H1 (cell line): ENCODE results near the gene PRPF38A.

Experiments used
- ATF2 ChIP-seq: IDR thresholded peaks from 2 replicates; pipeline ENCODE4 v1.6.1; 2012; ENCODE audit warnings: low read length, inconsistent platforms
- CREB1 ChIP-seq: IDR thresholded peaks from 2 replicates; pipeline ENCODE4 v1.6.1; 2012; ENCODE audit warnings: inconsistent platforms
- CTCF ChIP-seq, 3 experiments: IDR thresholded peaks; 1 replicate in 2 of 3; 2 replicates in 1 of 3; pipeline versions ENCODE4 v1.5.1 to v1.6.1; 2011; ENCODE audit warnings: low read length in 3 of 3, mild to moderate bottlenecking in 3 of 3, inconsistent platforms in 2 of 3, low read depth in 1 of 3, moderate library complexity in 1 of 3; ENCODE audit not compliant: insufficient read depth in 1 of 3; ENCODE audit errors: control extremely low read depth in 1 of 3
- EP300 ChIP-seq, 2 experiments: IDR thresholded peaks; 1 replicate in 1 of 2; 2 replicates in 1 of 2; pipeline ENCODE4 v1.6.1; 2011 to 2012; ENCODE audit warnings: low read depth in 2 of 2, low read length in 2 of 2, mild to moderate bottlenecking in 2 of 2, borderline replicate concordance in 1 of 2, inconsistent platforms in 1 of 2, moderate library complexity in 1 of 2
- EZH2 ChIP-seq: fragments of 200-600 bp; sonication (generic); IDR thresholded peaks from 2 replicates; pipeline ENCODE4 v1.7.1; 2012; ENCODE audit warnings: low read depth, mild to moderate bottlenecking, moderate library complexity, low read length, inconsistent platforms; ENCODE audit not compliant: severe bottlenecking
- FOSL1 ChIP-seq: IDR thresholded peaks from 2 replicates; pipeline ENCODE4 v1.6.1; 2011; ENCODE audit warnings: mild to moderate bottlenecking, low read depth, low read length, moderate library complexity; ENCODE audit not compliant: insufficient read depth
- MAFK ChIP-seq: IDR thresholded peaks from 2 replicates; pipeline ENCODE4 v1.6.1; 2012; ENCODE audit warnings: low read depth, mild to moderate bottlenecking, improper control_type of control experiment, low read length
- MAX ChIP-seq: IDR thresholded peaks from 2 replicates; pipeline ENCODE4 v1.6.1; 2012; ENCODE audit warnings: inconsistent platforms
- POLR2A ChIP-seq, 2 experiments: IDR thresholded peaks; 1 replicate in 1 of 2; 2 replicates in 1 of 2; pipeline ENCODE4 v1.6.1; 2011; ENCODE audit warnings: low read depth in 2 of 2, low read length in 2 of 2, mild to moderate bottlenecking in 2 of 2; ENCODE audit errors: control extremely low read depth in 1 of 2
- POU5F1 ChIP-seq: IDR thresholded peaks from 2 replicates; pipeline ENCODE4 v1.6.1; 2011; ENCODE audit warnings: low read depth, mild to moderate bottlenecking, low read length, moderate library complexity
- USF2 ChIP-seq: IDR thresholded peaks from 2 replicates; pipeline ENCODE4 v1.6.1; 2011; ENCODE audit warnings: low read length, improper control_type of control experiment

GRCh38 chr1:52454127-52454526, 49.7 kb downstream of the PRPF38A start:
- no peak for TF ChIP-seq FOSL1
- no peak for TF ChIP-seq POU5F1
- TF ChIP-seq EZH2: no peak
- no peak for TF ChIP-seq USF2
- TF ChIP-seq POLR2A (IDR thresholded peaks at IDR 0.05; ENCODE audit: control extremely low read depth in 1 of 2, low read depth in 2 of 2, low read length in 2 of 2): no peak
- TF ChIP-seq CREB1: no peak
- TF ChIP-seq MAFK: no peak
- no peak for TF ChIP-seq CTCF (IDR thresholded peaks at IDR 0.05; ENCODE audit: control extremely low read depth in 1 of 3, insufficient read depth in 1 of 3, low read depth in 1 of 3, low read length in 3 of 3)
- no peak for TF ChIP-seq EP300 (IDR thresholded peaks at IDR 0.05; ENCODE audit: borderline replicate concordance in 1 of 2, low read depth in 2 of 2, low read length in 2 of 2)
- TF ChIP-seq ATF2: no peak
- no peak for TF ChIP-seq MAX
